ENCODE measurements around the gene UBTD2. TPM values are rescaled to one million over a fixed set of nuclear protein-coding genes. Genes with fewer than 3 reads are reported as not detected.
A peak's percentile ranks its signal among the peaks of the same experiment; 100 is the strongest.

The UBTD2 gene
- total RNA-seq, 1 donor from 2014 or later, result 6.8 TPM

GRCh38 chr5:172311026-172311425 lies 27.5 kb upstream of the UBTD2 start:
- intact Hi-C loops (cut with DNase I), result no loop called here
- no peak overlapping the region for H3K4me3 ChIP-seq
- peak in 1 of 2 donors; percentile 33 for DNase-seq (ENCODE audit: low spot score in 2 of 2)

GRCh38 chr5:172305380-172305779 lies 21.8 kb upstream of the UBTD2 start:
- no peak for DNase-seq (ENCODE audit: low spot score in 2 of 2)
- no peak for TF ChIP-seq CTCF (IDR thresholded peaks at IDR 0.05)
- no peak overlapping the region for H3K27ac ChIP-seq
- intact Hi-C loops (cut with DNase I), result no loop called here
- H3K36me3 ChIP-seq, result no peaks in the 10 kb centered on the region
- no peak overlapping the region for H3K4me3 ChIP-seq
- no peaks in the 10 kb centered on the region for H3K27me3 ChIP-seq
- H3K4me1 ChIP-seq, result no peaks in the 10 kb centered on the region
- H3K9me3 ChIP-seq, result peaks cover 0 to 11% of the 10 kb centered on the region in 2 donors

More at GRCh38 chr5:172311026-172311425, 27.5 kb upstream of the UBTD2 start:
- Histone ChIP-seq H3K27ac (no peak overlapping the region), H3K36me3 (no peaks in the 10 kb centered on the region), H3K27me3 (no peaks in the 10 kb centered on the region), H3K9me3 (peaks cover 0 to 3% of the 10 kb centered on the region in 2 donors), H3K4me1 (no peaks in the 10 kb centered on the region)
- no peak for TF ChIP-seq CTCF (IDR thresholded peaks at IDR 0.05)

- Histone ChIP-seq H3K36me3 (no peaks in the 10 kb centered on the region), H3K27ac (no peak overlapping the region), H3K4me3 (no peak overlapping the region), H3K9me3 (peaks cover 0 to 11% of the 10 kb centered on the region in 2 donors), H3K27me3 (no peaks in the 10 kb centered on the region), H3K4me1 (peaks cover 0 to under 1% of the 10 kb centered on the region in 2 donors)
- DNase-seq (ENCODE audit: low spot score in 2 of 2), result no peak
- no peak for TF ChIP-seq CTCF (IDR thresholded peaks at IDR 0.05)
- intact Hi-C loops (cut with DNase I), result loop anchor here (2.0 kb wide), 1 partner anchor 15 kb away; no protein-coding TSS in a partner anchor
These were observed 20.2 kb upstream of the UBTD2 start for GRCh38 chr5:172303572-172304335.

- intact Hi-C loops (cut with DNase I), result loop anchor here (2.0 kb wide), 1 partner anchor 16 kb away; no protein-coding TSS in a partner anchor
These were observed 19.6 kb upstream of the UBTD2 start for GRCh38 chr5:172303162-172303561.

GRCh38 chr5:172302047-172302710 lies 18.6 kb upstream of the UBTD2 start:
- intact Hi-C loops (cut with DNase I), result loop anchor here (2.0 kb wide), 1 partner anchor 17 kb away; no protein-coding TSS in a partner anchor
- no peaks in the 10 kb centered on the region for H3K27me3 ChIP-seq
- H3K27ac ChIP-seq, result no peak overlapping the region
- peaks cover 0 to 11% of the 10 kb centered on the region in 2 donors for H3K9me3 ChIP-seq
- H3K4me3 ChIP-seq, result no peak overlapping the region
- DNase-seq (ENCODE audit: low spot score in 2 of 2), result no peak
- TF ChIP-seq CTCF (IDR thresholded peaks at IDR 0.05), result no peak
- H3K4me1 ChIP-seq, result peaks cover 0 to 5% of the 10 kb centered on the region in 2 donors
- no peaks in the 10 kb centered on the region for H3K36me3 ChIP-seq

More at GRCh38 chr5:172303162-172303561, 19.6 kb upstream of the UBTD2 start:
- Histone ChIP-seq H3K4me1 (peaks cover 0 to 5% of the 10 kb centered on the region in 2 donors), H3K36me3 (no peaks in the 10 kb centered on the region), H3K27me3 (no peaks in the 10 kb centered on the region), H3K27ac (no peak overlapping the region), H3K9me3 (peaks cover 0 to 11% of the 10 kb centered on the region in 2 donors), H3K4me3 (no peak overlapping the region)
- no peak for TF ChIP-seq CTCF (IDR thresholded peaks at IDR 0.05)
- no peak for DNase-seq (ENCODE audit: low spot score in 2 of 2)

Measured in ascending aorta (tissue), 2 donors.